Keratinocyte (primary cell): Measurements from ENCODE around the gene PAM16. TPM values are rescaled to one million over a fixed set of nuclear protein-coding genes. Genes with fewer than 3 reads are reported as not detected.

Experiments used
- DNase-seq: peaks from one replicate; pipeline ENCODE4 v3.0.0-alpha.2; 2011; ENCODE audit warnings: low read depth, missing footprints, low spot score
- FAIRE-seq: peaks from 2 replicates; lab custom pipeline; 2011; peaks lifted over from hg19 to GRCh38; lab: Jason Lieb, UNC
- H2AFZ ChIP-seq: 2 replicates; pipeline ENCODE4 v1.6.0; 2012; ENCODE audit warnings: low read length, control low read depth, inconsistent platforms; ENCODE audit not compliant: control insufficient read depth
- H3K27ac ChIP-seq: 2 replicates; pipeline ENCODE4 v1.5.1; 2011; ENCODE audit warnings: low read length; ENCODE audit not compliant: control insufficient read depth, insufficient read depth
- H3K27me3 ChIP-seq: 3 replicates; pipeline ENCODE4 v1.6.0; 2011; ENCODE audit warnings: low read length; ENCODE audit not compliant: control insufficient read depth, insufficient read depth; ENCODE audit errors: extremely low read depth
- H3K36me3 ChIP-seq, 2 experiments: 2 replicates in 1 of 2; 3 replicates in 1 of 2; pipeline ENCODE4 v1.5.1; 2011; ENCODE audit warnings: low read length in 2 of 2, mild to moderate bottlenecking in 1 of 2; ENCODE audit not compliant: control insufficient read depth in 2 of 2, insufficient read depth in 2 of 2; ENCODE audit errors: extremely low read depth in 1 of 2
- H3K4me1 ChIP-seq: 3 replicates; pipeline ENCODE4 v1.5.1; 2011; ENCODE audit warnings: low read length; ENCODE audit not compliant: control insufficient read depth, insufficient read depth; ENCODE audit errors: extremely low read depth
- H3K4me2 ChIP-seq: 3 replicates; pipeline ENCODE4 v1.6.0; 2011; ENCODE audit warnings: low read depth, low read length; ENCODE audit not compliant: control insufficient read depth, insufficient read depth; ENCODE audit errors: extremely low read depth
- H3K4me3 ChIP-seq, 3 experiments: fragments of 200-600 bp in 1 of 3; sonication (generic) in 1 of 3; 2 replicates in 2 of 3; 3 replicates in 1 of 3; pipeline ENCODE4 v1.5.1; 2011 to 2016; ENCODE audit warnings: low read length in 3 of 3, mild to moderate bottlenecking in 3 of 3, control low read depth in 2 of 3, inconsistent platforms in 1 of 3, low read depth in 1 of 3, mixed read lengths in 1 of 3, mixed run types in 1 of 3, moderate library complexity in 1 of 3; ENCODE audit not compliant: control insufficient read depth in 2 of 3, insufficient read depth in 2 of 3; ENCODE audit errors: extremely low read depth in 1 of 3
- H3K79me2 ChIP-seq: 2 replicates; pipeline ENCODE4 v1.6.0; 2012; ENCODE audit warnings: low read length; ENCODE audit not compliant: control insufficient read depth, insufficient read depth
- H3K9ac ChIP-seq: 3 replicates; pipeline ENCODE4 v1.6.0; 2011; ENCODE audit warnings: low read length; ENCODE audit not compliant: control insufficient read depth, insufficient read depth; ENCODE audit errors: extremely low read depth
- H3K9me1 ChIP-seq: 3 replicates; pipeline ENCODE4 v1.6.0; 2011; ENCODE audit warnings: low read length; ENCODE audit not compliant: control insufficient read depth, insufficient read depth; ENCODE audit errors: extremely low read depth
- H3K9me3 ChIP-seq: 2 replicates; pipeline ENCODE4 v1.5.1; 2012; ENCODE audit warnings: low read depth, low read length; ENCODE audit not compliant: control insufficient read depth
- H4K20me1 ChIP-seq: 3 replicates; pipeline ENCODE4 v1.6.0; 2011; ENCODE audit warnings: low read length; ENCODE audit not compliant: control insufficient read depth, insufficient read depth; ENCODE audit errors: extremely low read depth
- CTCF ChIP-seq, 3 experiments: IDR thresholded peaks in 1 of 3; conservative IDR thresholded peaks in 1 of 3; optimal IDR thresholded peaks in 1 of 3; 2 replicates in 2 of 3; 3 replicates in 1 of 3; pipeline versions ENCODE3 to v1.5.1; 2011; ENCODE audit warnings: low read length in 3 of 3, mild to moderate bottlenecking in 3 of 3, moderate library complexity in 2 of 3, control low read depth in 1 of 3, inconsistent platforms in 1 of 3; ENCODE audit not compliant: insufficient read depth in 2 of 3; ENCODE audit errors: extremely low read depth in 1 of 3
- EZH2 ChIP-seq: IDR thresholded peaks from one replicate; pipeline ENCODE4 v1.6.1; 2012; ENCODE audit warnings: inconsistent platforms, mild to moderate bottlenecking, low read length, moderate library complexity
- dilution Hi-C: fragments of 300-500 bp; cut with MboI; formaldehyde crosslinking; loops from one replicate; pipeline ENCODE4 v1.7.0; 2020; ENCODE audit warnings: low sequenced_read_pairs; ENCODE audit not compliant: extremely low pct_ligation_motif_present
- polyA plus RNA-seq, 5 experiments: library from polyadenylated mRNA; depleted of rRNA in 3 of 5; stranded (reverse) in 3 of 5; stranded (forward) in 1 of 5; unstranded in 1 of 5; fragments of >200 nt; gene quantifications; 1 replicate in 1 of 5; 2 replicates in 3 of 5; 3 replicates in 1 of 5; pipeline versions ENCODE4 v1.2.1 to v1.2.3, GENCODE V29; 2011 to 2012; ENCODE audit warnings: missing spikeins in 2 of 5, low read depth in 1 of 5, low replicate concordance in 1 of 5

PAM16 gene
- polyA plus RNA-seq, 1 donor (not counting 4 experiments of a cell fraction or from before 2014, with no cell fraction given), result 32.7 TPM

- Histone ChIP-seq H3K4me3 (no peak overlapping the region), H3K79me2 (peaks cover 80% of the 10 kb centered on the region), H3K4me1 (peaks cover 41% of the 10 kb centered on the region), H3K27ac (no peak overlapping the region), H3K9me3 (no peaks in the 10 kb centered on the region), H2AFZ (no peak overlapping the region), H3K9ac (no peak overlapping the region), H4K20me1 (peaks cover 12% of the 10 kb centered on the region), H3K27me3 (no peaks in the 10 kb centered on the region), H3K9me1 (peaks cover 2% of the 10 kb centered on the region), H3K4me2 (no peak overlapping the region), H3K36me3 (no peaks in the 10 kb centered on the region)
- TF ChIP-seq CTCF (optimal IDR thresholded peaks at IDR 0.05 in 1 of 3, IDR thresholded peaks at IDR 0.05 in 1 of 3, conservative IDR thresholded peaks at IDR 0.05 in 1 of 3; ENCODE audit: extremely low read depth in 1 of 3, insufficient read depth in 2 of 3, low read length in 3 of 3) (no peak), EZH2 (no peak)
- no peak for DNase-seq
- no peak for FAIRE-seq
- dilution Hi-C loops, result no loop called here
These were observed 29.6 kb downstream of the PAM16 start for GRCh38 chr16:4321286-4322120.

GRCh38 chr16:4320571-4321137 is 30.5 kb downstream of the PAM16 start:
- no peaks in the 10 kb centered on the region for H3K27me3 ChIP-seq
- H4K20me1 ChIP-seq, result peaks cover 12% of the 10 kb centered on the region
- no peaks in the 10 kb centered on the region for H3K36me3 ChIP-seq
- H3K4me3 ChIP-seq, result no peak overlapping the region
- H3K9me1 ChIP-seq, result peaks cover 2% of the 10 kb centered on the region
- no peak overlapping the region for H2AFZ ChIP-seq
- FAIRE-seq (no peak), DNase-seq (no peak)
- no peaks in the 10 kb centered on the region for H3K9me3 ChIP-seq
- H3K79me2 ChIP-seq, result peaks cover 78% of the 10 kb centered on the region
- H3K27ac ChIP-seq, result no peak overlapping the region
- H3K4me1 ChIP-seq, result peaks cover 41% of the 10 kb centered on the region
- no peak overlapping the region for H3K4me2 ChIP-seq
- H3K9ac ChIP-seq, result no peak overlapping the region
- TF ChIP-seq EZH2 (no peak), CTCF (optimal IDR thresholded peaks at IDR 0.05 in 1 of 3, IDR thresholded peaks at IDR 0.05 in 1 of 3, conservative IDR thresholded peaks at IDR 0.05 in 1 of 3; ENCODE audit: extremely low read depth in 1 of 3, insufficient read depth in 2 of 3, low read length in 3 of 3) (no peak)
- dilution Hi-C loops, result no loop called here
